ENCODE measurements around the gene ERP44.

The ERP44 gene

GRCh38 chr9:99936947-99937587 lies 161.7 kb downstream of the ERP44 start:
- no peak for DNase-seq (ENCODE audit: low read depth)

- no peak for DNase-seq (ENCODE audit: low read depth)
These were observed 167.5 kb downstream of the ERP44 start for GRCh38 chr9:99931155-99931840.

DNA sequence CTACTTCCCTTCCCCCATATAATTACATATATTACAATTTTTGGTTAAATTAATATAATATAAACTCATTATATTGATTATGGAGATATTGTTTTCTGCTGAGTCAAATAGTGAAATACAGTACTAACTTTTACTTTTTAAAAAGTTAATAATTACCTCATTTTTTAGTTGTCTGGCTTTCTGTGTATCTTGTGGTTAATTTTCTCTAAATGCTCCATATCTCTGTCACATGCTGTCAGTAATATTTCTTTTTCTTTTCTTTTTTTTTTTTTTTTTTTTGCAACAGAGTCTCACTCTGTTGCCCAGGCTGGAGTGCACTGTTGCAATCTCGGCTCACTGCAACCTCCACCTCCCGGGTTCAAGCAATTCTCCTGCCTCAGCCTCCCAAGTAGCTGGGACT lies 169.1 kb downstream of the ERP44 start:
- DNase-seq (ENCODE audit: low read depth) = no peak

Measured in stimulated activated CD8-positive, alpha-beta memory T cell treated with anti-CD3 and anti-CD28 coated beads, Interleukin-15, amount 100 ng/mL, for 1 hour (primary cell).